ENCODE results near the gene BUD13. TPM values are rescaled to one million over a fixed set of nuclear protein-coding genes. Genes with fewer than 3 reads are reported as not detected.

The BUD13 gene
- total and polyA plus RNA-seq, 2 of the 13 experiments (the other 11 are each of a cell fraction or from before 2014, with no cell fraction given): 13.3 to 25.9 TPM

DNA sequence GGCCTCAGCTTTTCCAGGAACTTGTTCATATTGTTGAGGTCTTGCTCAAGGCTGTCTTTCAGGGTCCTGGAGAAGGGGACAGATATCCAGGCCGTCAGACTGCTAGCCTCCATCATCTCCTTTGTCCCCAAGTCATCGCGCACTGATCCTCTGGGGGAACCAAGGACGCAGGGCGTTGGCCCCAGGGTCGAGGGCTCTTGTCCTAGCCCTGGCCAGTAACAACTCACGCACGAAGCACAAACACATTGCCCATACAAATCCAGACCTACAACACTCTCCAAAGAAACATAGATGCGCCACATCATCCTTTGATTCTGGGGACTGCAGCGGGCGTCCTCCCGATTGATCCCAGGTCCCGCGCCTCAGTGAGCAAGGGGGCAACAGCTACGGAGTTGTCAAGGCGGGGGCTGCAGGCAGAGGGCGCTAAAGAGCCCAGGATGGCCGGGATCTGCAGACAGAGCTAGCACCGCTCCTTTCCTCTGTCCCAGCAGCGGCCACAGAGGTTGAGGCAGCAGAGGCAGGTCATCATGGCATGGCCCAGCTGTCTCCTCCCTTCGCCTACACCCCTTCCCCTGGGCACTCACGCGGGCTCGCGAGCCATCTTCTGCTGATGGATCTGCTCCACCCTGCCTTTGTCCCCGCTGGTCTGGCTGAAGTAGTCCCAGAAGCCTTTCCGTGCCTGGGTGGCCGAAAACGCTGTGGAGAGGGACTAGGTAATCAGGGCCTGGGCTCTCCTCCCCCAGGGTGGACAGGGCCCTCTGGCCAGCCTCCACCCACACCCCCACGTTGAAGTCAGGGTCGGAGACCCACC, 18.4 kb upstream of the BUD13 start (continued):
- TF ChIP-seq, protein P1, sequence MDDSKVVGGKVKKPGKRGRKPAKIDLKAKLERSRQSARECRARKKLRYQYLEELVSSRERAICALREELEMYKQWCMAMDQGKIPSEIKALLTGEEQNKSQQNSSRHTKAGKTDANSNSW (CRISPR knock-in tag; IDR thresholded peaks at IDR 0.05; ENCODE audit: borderline replicate concordance): no peak
- TF ChIP-seq PCBP1 (IDR thresholded peaks at IDR 0.05; ENCODE audit: borderline replicate concordance, low read depth, low read length) (0 out of 2 replicates have a peak, but pooled peaks have one; percentile 70), CBX1 (IDR thresholded peaks at IDR 0.05; ENCODE audit: low read depth) (peak; percentile 81), NFE2 (CRISPR knock-in tag; IDR thresholded peaks at IDR 0.05) (no peak), IKZF4 (CRISPR knock-in tag; IDR thresholded peaks at IDR 0.05; ENCODE audit: borderline replicate concordance, low read depth, not compliant biosample characterization) (no peak), JDP2 (CRISPR knock-in tag; IDR thresholded peaks at IDR 0.05; ENCODE audit: borderline replicate concordance) (no peak), PPARG (CRISPR knock-in tag; conservative IDR thresholded peaks at IDR 0.05) (peak; percentile 44; the same call in 1 of the 2 replicates), SOX5 (CRISPR knock-in tag; IDR thresholded peaks at IDR 0.05; ENCODE audit: borderline replicate concordance) (peak; percentile 50; the same call in 1 of the 2 replicates), TRIM24 (CRISPR knock-in tag; IDR thresholded peaks at IDR 0.05) (no peak), MAZ (IDR thresholded peaks at IDR 0.05; ENCODE audit: borderline replicate concordance, low read depth, low read length) (no peak), MAZ (CRISPR knock-in tag; IDR thresholded peaks at IDR 0.05; ENCODE audit: low read depth) (peak; percentile 81; the same call in 1 of the 2 replicates), POLR2AphosphoS2 (IDR thresholded peaks at IDR 0.05; ENCODE audit: low read depth, low read length) (no peak), CHD4 (IDR thresholded peaks at IDR 0.05; ENCODE audit: borderline replicate concordance, low read length) (no peak), ZNF558 (CRISPR knock-in tag; IDR thresholded peaks at IDR 0.05; ENCODE audit: borderline replicate concordance) (no peak), SP2 (CRISPR knock-in tag; IDR thresholded peaks at IDR 0.05) (no peak; the same call in 1 of the 2 replicates), ZNF850 (CRISPR knock-in tag; conservative IDR thresholded peaks at IDR 0.05) (no peak), SIX4 (CRISPR knock-in tag; IDR thresholded peaks at IDR 0.05) (no peak), ZNF3 (CRISPR knock-in tag; IDR thresholded peaks at IDR 0.05) (no peak), ZNF484 (CRISPR knock-in tag; IDR thresholded peaks at IDR 0.05; ENCODE audit: borderline replicate concordance, low read depth) (no peak), HNRNPL (IDR thresholded peaks at IDR 0.05; ENCODE audit: low read depth, low read length) (peak; percentile 89), MED13 (CRISPR knock-in tag; IDR thresholded peaks at IDR 0.05) (peak; percentile 61; the same call in 1 of the 2 replicates), MIER2 (CRISPR knock-in tag; IDR thresholded peaks at IDR 0.05) (0 out of 2 replicates have a peak, but pooled peaks have one; percentile 12), ZNF263 (CRISPR knock-in tag; IDR thresholded peaks at IDR 0.05) (peak; percentile 81), MTF1 (CRISPR knock-in tag; IDR thresholded peaks at IDR 0.05) (no peak), ZNF773 (CRISPR knock-in tag; IDR thresholded peaks at IDR 0.05; ENCODE audit: borderline replicate concordance) (no peak; the same call in 1 of the 2 replicates), PLRG1 (conservative IDR thresholded peaks at IDR 0.05) (no peak), ZNF138 (CRISPR knock-in tag; IDR thresholded peaks at IDR 0.05; ENCODE audit: low read depth) (0 out of 2 replicates have a peak, but pooled peaks have one; percentile 36), NFIC (IDR thresholded peaks at IDR 0.05; ENCODE audit: low read length) (no peak)
- TF ChIP-seq, protein P2, sequence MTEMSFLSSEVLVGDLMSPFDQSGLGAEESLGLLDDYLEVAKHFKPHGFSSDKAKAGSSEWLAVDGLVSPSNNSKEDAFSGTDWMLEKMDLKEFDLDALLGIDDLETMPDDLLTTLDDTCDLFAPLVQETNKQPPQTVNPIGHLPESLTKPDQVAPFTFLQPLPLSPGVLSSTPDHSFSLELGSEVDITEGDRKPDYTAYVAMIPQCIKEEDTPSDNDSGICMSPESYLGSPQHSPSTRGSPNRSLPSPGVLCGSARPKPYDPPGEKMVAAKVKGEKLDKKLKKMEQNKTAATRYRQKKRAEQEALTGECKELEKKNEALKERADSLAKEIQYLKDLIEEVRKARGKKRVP (CRISPR knock-in tag; IDR thresholded peaks at IDR 0.05): no peak
- TF ChIP-seq, protein P3, sequence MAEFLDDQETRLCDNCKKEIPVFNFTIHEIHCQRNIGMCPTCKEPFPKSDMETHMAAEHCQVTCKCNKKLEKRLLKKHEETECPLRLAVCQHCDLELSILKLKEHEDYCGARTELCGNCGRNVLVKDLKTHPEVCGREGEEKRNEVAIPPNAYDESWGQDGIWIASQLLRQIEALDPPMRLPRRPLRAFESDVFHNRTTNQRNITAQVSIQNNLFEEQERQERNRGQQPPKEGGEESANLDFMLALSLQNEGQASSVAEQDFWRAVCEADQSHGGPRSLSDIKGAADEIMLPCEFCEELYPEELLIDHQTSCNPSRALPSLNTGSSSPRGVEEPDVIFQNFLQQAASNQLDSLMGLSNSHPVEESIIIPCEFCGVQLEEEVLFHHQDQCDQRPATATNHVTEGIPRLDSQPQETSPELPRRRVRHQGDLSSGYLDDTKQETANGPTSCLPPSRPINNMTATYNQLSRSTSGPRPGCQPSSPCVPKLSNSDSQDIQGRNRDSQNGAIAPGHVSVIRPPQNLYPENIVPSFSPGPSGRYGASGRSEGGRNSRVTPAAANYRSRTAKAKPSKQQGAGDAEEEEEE (CRISPR knock-in tag; IDR thresholded peaks at IDR 0.05; ENCODE audit: borderline replicate concordance): no peak

Data from HepG2 (cell line).